H1 (cell line): ENCODE data around the gene FJX1.

Experiments
- CTCF ChIP-seq, 3 experiments: IDR thresholded peaks; 1 replicate in 2 of 3; 2 replicates in 1 of 3; pipeline versions ENCODE4 v1.5.1 to v1.6.1; 2011; ENCODE audit warnings: low read length in 3 of 3, mild to moderate bottlenecking in 3 of 3, inconsistent platforms in 2 of 3, low read depth in 1 of 3, moderate library complexity in 1 of 3; ENCODE audit not compliant: insufficient read depth in 1 of 3; ENCODE audit errors: control extremely low read depth in 1 of 3
- E2F6 ChIP-seq: IDR thresholded peaks from 2 replicates; pipeline ENCODE4 v1.6.1; 2012; ENCODE audit warnings: inconsistent platforms

DNA sequence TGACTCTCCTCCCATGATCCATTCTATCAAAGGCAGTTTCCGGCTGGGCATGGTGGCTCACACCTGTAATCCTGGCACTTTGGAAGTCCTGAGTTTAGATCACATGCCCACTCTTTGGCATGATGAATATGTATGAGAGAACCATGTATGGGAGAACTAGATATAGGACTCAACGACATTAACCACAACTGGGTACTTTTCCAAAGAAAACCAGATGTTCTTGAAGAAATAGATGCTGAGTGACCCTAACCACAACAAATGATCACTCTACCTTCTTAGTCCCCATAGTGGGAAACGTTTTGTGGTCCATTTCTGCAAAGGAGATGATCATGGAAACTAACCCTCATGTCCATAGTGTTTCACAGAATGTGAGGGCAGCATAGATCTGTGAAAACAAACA is 13.6 kb downstream of the FJX1 start:
- no peak for TF ChIP-seq E2F6
- no peak for TF ChIP-seq CTCF (IDR thresholded peaks at IDR 0.05; ENCODE audit: control extremely low read depth in 1 of 3, insufficient read depth in 1 of 3, low read depth in 1 of 3, low read length in 3 of 3)
